Measurements from ENCODE around the gene SHROOM3. TPM values are rescaled to one million over a fixed set of nuclear protein-coding genes. Genes with fewer than 3 reads are reported as not detected.

The SHROOM3 gene
- total and polyA plus RNA-seq, 2 of the 13 experiments (the other 11 are each of a cell fraction or from before 2014, with no cell fraction given), result 0.01 TPM; not detected in 1

GRCh38 chr4:76526585-76526990 is 91.6 kb downstream of the SHROOM3 start (continued):
- TF ChIP-seq SNAPC4 (CRISPR knock-in tag; IDR thresholded peaks at IDR 0.05) (no peak), ETV6 (CRISPR knock-in tag; conservative IDR thresholded peaks at IDR 0.05) (no peak), SOX13 (IDR thresholded peaks at IDR 0.05) (no peak), SOX13 (CRISPR knock-in tag; conservative IDR thresholded peaks at IDR 0.05 in 1 of 2, IDR thresholded peaks at IDR 0.05 in 1 of 2) (peak in 1 of 2 experiments; percentile 54; a peak in 2 of 4 replicates), ZEB1 (IDR thresholded peaks at IDR 0.05; ENCODE audit: insufficient replicate concordance, low read depth) (no peak), NCOA2 (CRISPR knock-in tag; IDR thresholded peaks at IDR 0.05) (0 out of 2 replicates have a peak, but pooled peaks have one; percentile 30), TFE3 (CRISPR knock-in tag; IDR thresholded peaks at IDR 0.05) (no peak), SOX6 (IDR thresholded peaks at IDR 0.05) (no peak), SOX6 (CRISPR knock-in tag; IDR thresholded peaks at IDR 0.05) (peak; percentile 59), EZH2 (conservative IDR thresholded peaks at IDR 0.05; ENCODE audit: low read depth, low read length) (no peak), TEAD3 (CRISPR knock-in tag; optimal IDR thresholded peaks at IDR 0.05; ENCODE audit: borderline replicate concordance) (peak; percentile 9), SAP130 (CRISPR knock-in tag; IDR thresholded peaks at IDR 0.05; ENCODE audit: low read depth) (peak; percentile 42; the same call in 1 of the 2 replicates), NPAS2 (CRISPR knock-in tag; IDR thresholded peaks at IDR 0.05; ENCODE audit: borderline replicate concordance) (no peak)
- TF ChIP-seq, protein P1, sequence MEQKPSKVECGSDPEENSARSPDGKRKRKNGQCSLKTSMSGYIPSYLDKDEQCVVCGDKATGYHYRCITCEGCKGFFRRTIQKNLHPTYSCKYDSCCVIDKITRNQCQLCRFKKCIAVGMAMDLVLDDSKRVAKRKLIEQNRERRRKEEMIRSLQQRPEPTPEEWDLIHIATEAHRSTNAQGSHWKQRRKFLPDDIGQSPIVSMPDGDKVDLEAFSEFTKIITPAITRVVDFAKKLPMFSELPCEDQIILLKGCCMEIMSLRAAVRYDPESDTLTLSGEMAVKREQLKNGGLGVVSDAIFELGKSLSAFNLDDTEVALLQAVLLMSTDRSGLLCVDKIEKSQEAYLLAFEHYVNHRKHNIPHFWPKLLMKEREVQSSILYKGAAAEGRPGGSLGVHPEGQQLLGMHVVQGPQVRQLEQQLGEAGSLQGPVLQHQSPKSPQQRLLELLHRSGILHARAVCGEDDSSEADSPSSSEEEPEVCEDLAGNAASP (CRISPR knock-in tag; IDR thresholded peaks at IDR 0.05; ENCODE audit: borderline replicate concordance), result 0 out of 2 replicates have a peak, but pooled peaks have one; percentile 10
- TF ChIP-seq, protein P2, sequence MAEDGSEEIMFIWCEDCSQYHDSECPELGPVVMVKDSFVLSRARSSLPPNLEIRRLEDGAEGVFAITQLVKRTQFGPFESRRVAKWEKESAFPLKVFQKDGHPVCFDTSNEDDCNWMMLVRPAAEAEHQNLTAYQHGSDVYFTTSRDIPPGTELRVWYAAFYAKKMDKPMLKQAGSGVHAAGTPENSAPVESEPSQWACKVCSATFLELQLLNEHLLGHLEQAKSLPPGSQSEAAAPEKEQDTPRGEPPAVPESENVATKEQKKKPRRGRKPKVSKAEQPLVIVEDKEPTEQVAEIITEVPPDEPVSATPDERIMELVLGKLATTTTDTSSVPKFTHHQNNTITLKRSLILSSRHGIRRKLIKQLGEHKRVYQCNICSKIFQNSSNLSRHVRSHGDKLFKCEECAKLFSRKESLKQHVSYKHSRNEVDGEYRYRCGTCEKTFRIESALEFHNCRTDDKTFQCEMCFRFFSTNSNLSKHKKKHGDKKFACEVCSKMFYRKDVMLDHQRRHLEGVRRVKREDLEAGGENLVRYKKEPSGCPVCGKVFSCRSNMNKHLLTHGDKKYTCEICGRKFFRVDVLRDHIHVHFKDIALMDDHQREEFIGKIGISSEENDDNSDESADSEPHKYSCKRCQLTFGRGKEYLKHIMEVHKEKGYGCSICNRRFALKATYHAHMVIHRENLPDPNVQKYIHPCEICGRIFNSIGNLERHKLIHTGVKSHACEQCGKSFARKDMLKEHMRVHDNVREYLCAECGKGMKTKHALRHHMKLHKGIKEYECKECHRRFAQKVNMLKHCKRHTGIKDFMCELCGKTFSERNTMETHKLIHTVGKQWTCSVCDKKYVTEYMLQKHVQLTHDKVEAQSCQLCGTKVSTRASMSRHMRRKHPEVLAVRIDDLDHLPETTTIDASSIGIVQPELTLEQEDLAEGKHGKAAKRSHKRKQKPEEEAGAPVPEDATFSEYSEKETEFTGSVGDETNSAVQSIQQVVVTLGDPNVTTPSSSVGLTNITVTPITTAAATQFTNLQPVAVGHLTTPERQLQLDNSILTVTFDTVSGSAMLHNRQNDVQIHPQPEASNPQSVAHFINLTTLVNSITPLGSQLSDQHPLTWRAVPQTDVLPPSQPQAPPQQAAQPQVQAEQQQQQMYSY (CRISPR knock-in tag; IDR thresholded peaks at IDR 0.05), result peak; percentile 97

Measured in HepG2 (cell line).